GM18868 (cell line): ENCODE data around the gene USP20.

Experiments
- ATAC-seq: cut with Tn5 transposase; IDR thresholded peaks from one replicate; pipeline ENCODE4 v1.9.1; 2021; ENCODE audit warnings: mild to moderate bottlenecking, moderate library complexity; ENCODE audit not compliant: unreplicated experiment

Gene USP20

DNA sequence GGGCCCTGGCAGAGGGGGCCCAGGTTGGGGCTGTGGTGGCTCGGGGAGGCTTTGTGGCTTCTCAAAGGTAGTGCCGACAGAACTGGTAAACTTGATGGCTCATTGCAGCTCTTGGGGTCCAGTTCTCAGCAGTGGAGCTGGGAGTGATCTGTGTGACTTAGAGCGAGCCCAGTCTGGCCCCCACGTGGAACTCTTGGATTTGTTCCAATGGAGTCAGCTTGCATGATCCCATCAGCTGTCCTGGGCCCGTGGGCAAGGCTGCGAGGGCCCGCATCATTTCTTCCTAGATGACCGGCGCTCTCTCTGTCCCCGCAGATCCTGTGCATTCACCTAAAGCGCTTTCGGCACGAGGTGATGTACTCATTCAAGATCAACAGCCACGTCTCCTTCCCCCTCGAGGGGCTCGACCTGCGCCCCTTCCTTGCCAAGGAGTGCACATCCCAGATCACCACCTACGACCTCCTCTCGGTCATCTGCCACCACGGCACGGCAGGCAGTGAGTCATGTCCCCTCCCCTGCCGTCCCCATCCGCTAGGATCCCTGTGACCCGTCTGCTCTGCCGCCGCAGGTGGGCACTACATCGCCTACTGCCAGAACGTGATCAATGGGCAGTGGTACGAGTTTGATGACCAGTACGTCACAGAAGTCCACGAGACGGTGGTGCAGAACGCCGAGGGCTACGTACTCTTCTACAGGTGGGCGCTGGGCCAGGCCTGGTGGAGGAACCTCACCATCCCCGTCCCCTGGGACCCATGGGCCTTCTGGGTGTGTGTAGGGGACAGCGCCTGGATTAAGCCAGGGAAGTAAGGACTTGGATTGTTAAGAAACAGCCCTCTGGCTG, 39.2 kb downstream of the USP20 start:
- no peak for ATAC-seq

- no peak for ATAC-seq
These were observed 39.9 kb downstream of the USP20 start for GRCh38 chr9:129875181-129875611.

GRCh38 chr9:129875687-129876395, 40.6 kb downstream of the USP20 start:
- ATAC-seq = no peak

DNA sequence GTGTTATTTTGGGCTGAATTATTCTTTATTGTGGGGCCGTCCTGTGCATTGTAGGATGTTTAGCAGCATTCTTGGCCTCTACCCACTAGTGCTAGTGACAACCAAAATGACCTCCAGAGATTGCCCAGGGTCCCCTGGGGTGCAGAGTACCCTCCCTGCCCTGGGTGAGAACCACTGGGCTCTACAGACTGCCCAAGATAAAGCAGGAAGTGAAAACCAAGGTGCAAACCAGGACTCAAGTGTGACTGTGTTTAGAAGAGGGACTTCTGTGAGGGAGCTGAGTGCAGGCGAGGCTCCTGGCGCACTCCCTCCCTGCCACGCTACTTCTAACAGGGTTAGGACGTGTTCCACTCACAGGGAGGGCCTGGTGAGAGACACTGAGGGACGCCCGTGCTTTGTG, 41.6 kb downstream of the USP20 start:
- ATAC-seq = no peak

DNA sequence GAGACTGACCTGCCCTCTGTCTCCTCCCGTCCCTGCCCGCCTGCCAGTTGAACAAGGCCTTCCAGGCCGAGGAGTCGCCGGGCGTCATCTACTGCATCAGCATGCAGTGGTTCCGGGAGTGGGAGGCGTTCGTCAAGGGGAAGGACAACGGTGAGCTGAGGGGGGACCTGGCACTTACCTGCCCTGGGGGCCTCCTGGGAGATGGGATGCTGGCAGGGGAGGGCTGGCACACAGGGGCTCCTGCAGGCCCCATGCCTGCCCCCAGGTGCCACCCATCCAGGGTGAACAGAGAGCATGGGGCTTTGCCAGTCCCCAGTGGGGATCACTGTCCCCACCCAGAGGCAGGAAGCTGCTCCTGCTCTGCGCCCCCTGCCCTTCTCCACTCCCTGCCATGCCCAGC, 43.0 kb downstream of the USP20 start:
- no peak for ATAC-seq

- ATAC-seq = no peak
These were observed 43.9 kb downstream of the USP20 start for GRCh38 chr9:129879103-129879699.

- ATAC-seq = no peak
These were observed 44.9 kb downstream of the USP20 start for GRCh38 chr9:129879991-129880653.

DNA sequence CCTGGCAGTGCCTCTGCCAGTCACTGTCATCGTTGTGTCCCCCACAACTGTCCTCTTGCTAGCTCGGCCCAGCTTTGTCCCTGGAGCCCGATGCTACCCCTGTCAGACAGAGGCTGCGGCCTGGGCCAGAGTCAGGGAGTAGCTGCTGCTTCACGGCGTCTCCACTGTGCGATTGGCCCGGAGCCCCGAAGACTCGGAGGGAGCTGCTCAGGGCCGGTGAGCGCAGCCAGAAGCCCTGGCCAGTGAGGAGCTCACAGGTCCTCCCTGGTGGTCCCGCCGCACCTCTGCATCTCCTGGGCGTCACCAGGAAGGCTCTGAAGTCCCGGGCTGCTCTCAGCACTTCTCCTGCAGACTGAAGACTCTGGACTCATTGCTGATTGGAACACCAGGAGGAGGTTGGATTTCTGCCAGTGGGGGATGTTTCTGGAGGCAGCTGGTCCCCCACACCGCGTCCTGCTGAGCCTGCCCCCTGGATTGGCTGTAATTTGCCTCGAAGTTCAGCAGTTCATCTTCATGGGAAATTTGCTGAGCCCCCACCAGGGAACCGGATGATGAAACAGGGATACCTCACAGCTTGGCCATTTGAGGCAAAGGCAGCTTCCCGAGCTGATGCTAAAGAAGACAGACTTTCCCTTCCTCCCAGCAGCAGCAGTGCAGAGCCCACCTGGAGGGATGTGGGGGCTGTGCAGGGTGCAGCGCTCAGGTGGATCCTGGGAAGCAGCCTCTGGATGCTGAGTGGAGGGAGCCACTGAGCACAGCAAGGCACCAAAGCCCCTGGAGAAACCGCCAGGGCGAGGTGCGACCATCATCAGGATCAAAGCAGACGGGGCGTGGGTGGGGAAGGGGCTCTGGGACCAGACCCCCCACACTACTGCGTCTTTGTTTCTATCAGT, 45.6 kb downstream of the USP20 start:
- ATAC-seq = no peak

GRCh38 chr9:129881547-129882324, 46.5 kb downstream of the USP20 start:
- ATAC-seq = no peak

DNA sequence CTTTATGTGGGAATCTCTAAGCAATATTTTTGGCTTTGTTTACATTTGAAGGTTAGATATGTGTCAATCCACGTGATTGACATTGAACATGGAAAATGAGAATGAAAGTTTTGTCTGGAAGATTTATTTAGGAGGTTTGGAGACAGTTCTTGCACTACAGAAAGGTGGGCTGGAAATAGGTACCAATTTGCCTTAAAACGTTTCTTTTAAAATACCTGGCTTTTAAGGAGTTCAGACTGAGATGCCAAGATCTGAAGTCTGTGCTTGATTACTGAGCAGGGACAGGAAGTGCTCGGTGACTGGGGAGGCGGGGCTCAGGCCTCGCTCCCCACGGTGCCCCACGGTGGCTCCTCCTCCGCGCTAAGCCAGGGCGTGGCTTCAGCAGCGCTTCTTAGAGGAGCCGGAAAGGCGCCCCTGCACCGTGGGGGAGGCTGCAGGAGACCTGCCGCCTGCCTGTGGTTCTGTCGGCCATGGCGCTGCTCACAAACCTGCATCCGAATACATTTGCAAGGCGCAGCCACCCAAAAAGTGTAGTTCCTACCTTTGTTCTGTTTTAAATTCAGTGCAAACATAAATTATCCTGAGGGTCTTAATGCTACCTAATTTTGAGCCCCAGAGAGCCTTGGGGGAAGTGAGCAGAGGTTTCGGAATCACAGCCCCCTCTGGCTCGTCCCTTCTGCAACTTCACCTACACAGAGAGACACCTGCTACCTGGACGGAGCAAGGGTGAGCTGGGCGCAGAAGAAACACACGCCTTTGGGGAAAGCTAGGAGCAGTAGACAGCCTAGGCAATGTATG, 49.2 kb downstream of the USP20 start:
- peak; percentile 42 for ATAC-seq

DNA sequence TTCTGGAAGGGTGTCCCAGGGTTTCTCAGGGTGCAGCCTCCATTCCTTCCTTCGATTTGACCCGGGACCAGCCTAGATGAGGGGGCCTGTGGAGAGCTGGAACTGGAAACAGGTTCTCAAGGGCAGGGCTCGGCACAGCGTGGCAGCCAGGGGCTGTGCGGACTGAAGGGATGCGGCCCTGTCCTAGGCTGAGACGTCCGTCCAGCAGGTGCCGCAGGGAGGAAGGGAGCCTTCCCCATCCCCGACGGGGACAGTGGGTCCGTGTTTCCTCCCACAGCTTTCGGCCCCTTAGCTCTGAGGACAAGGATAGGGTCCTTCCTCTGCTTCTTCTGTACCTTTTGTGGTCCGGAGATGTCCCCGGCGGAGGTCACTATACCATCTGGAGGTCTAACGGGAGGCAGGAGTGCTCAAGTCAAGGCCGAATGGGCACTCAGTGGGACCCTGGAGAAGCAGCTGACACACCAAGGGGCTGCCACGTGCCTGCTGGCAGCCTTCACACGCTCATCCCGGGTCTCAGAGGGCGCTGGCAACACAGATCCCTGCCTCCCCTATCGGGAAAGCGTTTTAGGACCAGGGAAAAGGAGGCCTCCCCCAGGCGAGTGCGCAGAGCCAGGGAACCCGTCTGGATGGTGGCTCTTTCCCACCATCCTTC, 49.9 kb downstream of the USP20 start:
- ATAC-seq = no peak

DNA sequence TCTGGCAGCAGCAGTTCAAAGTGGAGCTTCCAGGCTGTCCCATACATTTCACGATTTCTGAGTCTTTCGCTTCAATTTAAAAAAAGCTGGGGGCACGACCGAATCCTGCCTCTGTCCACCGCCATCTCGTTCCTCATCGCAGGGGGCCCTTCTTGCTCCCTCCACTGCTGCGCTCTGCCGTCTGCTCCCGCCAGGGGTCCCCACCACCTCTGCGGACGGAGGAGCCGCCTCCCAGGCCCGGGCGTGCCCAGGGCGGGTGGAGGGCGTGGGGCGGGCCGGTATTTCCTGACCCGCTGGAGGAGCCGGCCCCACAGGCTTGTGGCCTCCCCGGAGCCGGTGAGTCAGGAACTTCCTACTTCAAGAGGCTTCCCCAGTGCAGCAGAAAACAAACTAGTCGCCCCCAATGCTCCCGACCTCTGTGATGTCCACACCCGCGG, 50.4 kb downstream of the USP20 start:
- peak; percentile 31 for ATAC-seq

DNA sequence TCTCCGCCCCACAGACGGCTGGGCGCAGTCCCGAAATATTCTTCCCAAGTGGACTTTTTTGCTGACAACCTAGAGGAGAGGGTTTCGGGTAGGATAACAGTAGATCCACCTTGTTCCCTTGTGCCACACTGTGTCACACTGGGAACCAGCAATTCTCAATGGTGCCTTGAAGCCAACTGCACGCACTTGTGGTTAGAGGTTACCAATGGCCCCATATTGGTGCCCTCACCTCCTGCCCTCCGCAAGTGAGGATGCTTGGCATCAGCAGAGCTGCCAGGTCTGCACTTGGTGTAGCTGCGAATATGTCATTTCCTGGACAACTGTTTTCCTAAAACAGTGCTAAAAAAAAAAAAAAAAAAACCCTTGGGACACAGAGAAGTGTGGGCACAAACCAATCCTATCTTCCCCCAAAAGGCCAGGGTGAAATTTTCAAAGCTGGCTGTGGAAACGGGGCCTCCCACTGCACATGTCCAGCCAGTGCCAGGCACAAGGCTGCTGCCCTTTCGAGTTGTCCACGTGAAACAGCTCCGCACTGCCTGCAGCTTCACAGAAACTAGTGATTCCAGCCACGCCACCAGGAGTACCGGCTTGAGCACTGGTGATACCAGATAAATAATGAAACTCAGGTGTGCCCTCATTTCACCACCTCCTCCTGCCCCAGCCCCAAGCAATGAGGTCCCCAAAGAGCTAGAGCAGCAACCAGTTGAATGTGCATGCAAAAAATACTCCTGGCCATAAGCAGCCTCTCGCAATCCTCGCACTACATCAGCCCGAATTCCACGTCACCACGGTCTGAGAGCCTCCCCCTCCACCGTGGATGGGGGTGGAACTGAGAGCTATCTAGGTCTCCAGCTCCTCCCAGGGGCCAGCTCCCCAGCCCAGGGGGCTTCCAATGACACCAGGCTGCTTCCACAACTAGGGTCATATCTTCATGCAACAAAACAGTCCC, 51.2 kb downstream of the USP20 start:
- ATAC-seq = no peak

DNA sequence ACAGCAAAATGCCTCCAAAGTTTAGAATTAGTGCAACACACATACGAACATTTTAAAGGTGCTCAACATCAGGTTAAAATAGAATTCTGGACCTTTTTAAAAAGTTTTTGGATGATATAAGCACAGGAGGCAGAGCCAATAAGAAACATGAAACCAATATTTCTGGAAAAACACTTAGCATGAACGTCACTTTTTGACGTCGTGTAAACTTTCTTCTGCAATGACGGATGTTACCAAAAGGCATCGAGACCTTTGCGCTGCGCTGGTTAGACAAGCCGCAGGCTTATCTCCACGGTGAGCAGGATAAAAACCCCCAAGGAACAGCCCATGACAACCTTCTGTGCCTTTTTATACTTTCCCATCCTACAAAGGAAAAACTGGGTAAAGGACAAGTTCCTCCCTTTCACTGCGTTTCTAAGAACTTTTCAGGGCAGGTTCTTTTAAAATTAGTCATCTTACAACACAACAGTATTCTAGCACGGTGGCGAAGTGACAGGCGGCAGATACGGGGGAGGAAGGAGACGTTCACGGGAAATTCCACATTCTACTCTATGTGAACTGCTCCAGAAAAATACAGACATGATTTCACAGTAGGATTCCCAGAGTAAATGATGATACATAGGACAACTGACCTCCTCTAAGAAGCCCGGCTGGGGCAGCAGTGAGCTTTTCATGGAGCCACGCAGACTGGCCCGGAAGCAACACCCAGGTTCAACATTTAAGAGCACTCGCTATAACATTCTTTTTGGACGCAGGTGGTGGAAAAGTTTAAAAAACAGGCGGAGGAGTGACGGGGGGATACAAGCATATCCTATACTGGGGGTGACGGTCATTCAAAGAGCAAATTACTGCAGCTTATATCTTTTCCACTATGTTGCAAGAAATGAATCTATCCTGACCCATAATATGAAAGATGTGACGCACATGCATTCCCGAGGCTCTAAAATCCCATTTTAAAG, 52.4 kb downstream of the USP20 start:
- no peak for ATAC-seq

DNA sequence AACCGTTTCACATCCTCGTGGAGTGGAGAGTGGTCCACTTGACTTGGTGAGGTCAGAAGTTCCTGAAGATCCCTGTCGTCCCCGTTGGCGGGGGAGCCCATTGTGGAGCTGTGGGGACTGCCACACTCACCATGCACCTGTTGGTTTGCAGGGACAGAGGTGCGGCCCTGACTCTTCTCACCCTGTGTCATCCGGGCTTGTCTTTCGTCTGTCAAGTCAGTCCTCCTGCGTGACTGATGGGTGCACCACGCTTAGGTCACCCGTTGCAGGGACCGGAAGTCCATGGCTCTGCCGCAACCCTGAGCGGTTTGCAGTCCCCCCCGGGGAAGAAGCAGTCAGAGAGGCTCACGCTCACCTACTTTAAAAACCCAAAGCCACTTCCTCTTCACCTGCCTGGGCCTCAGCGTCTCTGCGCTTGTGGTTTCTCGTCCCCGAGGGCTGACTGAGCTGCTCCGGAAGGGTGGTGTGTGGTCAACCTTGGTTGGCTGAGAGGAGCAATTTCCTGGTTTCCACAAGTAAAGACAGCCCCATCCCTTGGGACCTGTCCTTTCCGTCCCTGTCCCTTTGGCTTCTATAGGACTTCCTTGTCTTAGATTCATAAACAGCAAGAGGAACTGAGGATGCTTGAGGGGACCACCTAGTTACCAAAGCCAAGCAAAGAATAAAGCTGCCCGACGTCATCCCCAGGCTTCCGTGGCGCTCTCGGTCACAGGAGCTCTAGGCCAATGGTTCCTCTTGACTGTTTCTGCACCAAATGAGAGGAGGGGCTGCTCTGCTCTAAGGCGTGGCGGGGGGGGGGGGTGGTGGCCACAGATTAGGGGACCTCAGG, 53.2 kb downstream of the USP20 start:
- peak; percentile 57 for ATAC-seq
